H54 (cell line): Measurements from ENCODE around the gene SPO11.

Source experiments
- DNase-seq: peaks from one replicate; pipeline ENCODE4 v3.0.0; 2011; ENCODE audit warnings: low spot score, mixed read lengths; ENCODE audit not compliant: insufficient read length
- FAIRE-seq: peaks from 3 replicates; lab custom pipeline; 2011; peaks lifted over from hg19 to GRCh38; lab: Jason Lieb, UNC
- POLR2A ChIP-seq: IDR thresholded peaks from 2 replicates; pipeline ENCODE4 v1.6.1; 2011; ENCODE audit warnings: low read depth, mild to moderate bottlenecking, low read length

SPO11 gene

GRCh38 chr20:57380081-57380750 is 50.6 kb downstream of the SPO11 start:
- no peak for FAIRE-seq
- DNase-seq, result no peak
- no peak for TF ChIP-seq POLR2A

GRCh38 chr20:57381596-57382503 is 52.2 kb downstream of the SPO11 start:
- TF ChIP-seq POLR2A, result no peak
- FAIRE-seq (no peak), DNase-seq (peak; percentile 90)

- DNase-seq (no peak), FAIRE-seq (no peak)
Measured at GRCh38 chr20:57382516-57382915, 52.9 kb downstream of the SPO11 start.

GRCh38 chr20:57383447-57384347 is 54.1 kb downstream of the SPO11 start:
- FAIRE-seq (no peak), DNase-seq (no peak)
- TF ChIP-seq POLR2A, result no peak

More at GRCh38 chr20:57382516-57382915, 52.9 kb downstream of the SPO11 start:
- TF ChIP-seq POLR2A, result no peak

- FAIRE-seq (no peak), DNase-seq (no peak)
- no peak for TF ChIP-seq POLR2A
Measured at GRCh38 chr20:57384486-57384885, 54.9 kb downstream of the SPO11 start.

- TF ChIP-seq POLR2A, result no peak
Measured at GRCh38 chr20:57384953-57385761, 55.6 kb downstream of the SPO11 start.

GRCh38 chr20:57385940-57386339 is 56.3 kb downstream of the SPO11 start:
- no peak for TF ChIP-seq POLR2A
- no peak for FAIRE-seq
- DNase-seq, result no peak

More at GRCh38 chr20:57384953-57385761, 55.6 kb downstream of the SPO11 start:
- FAIRE-seq (no peak), DNase-seq (no peak)

- DNase-seq (no peak), FAIRE-seq (no peak)
- no peak for TF ChIP-seq POLR2A
Measured at GRCh38 chr20:57386762-57387161, 57.2 kb downstream of the SPO11 start.

GRCh38 chr20:57387463-57387862 is 57.9 kb downstream of the SPO11 start:
- no peak for DNase-seq
- FAIRE-seq, result no peak
- TF ChIP-seq POLR2A, result no peak

- no peak for FAIRE-seq
- TF ChIP-seq POLR2A, result no peak
Measured at GRCh38 chr20:57387945-57388371, 58.4 kb downstream of the SPO11 start.

GRCh38 chr20:57388953-57389694 is 59.5 kb downstream of the SPO11 start:
- no peak for FAIRE-seq
- TF ChIP-seq POLR2A, result no peak
- no peak for DNase-seq

More at GRCh38 chr20:57387945-57388371, 58.4 kb downstream of the SPO11 start:
- no peak for DNase-seq

GRCh38 chr20:57389695-57390603 is 60.3 kb downstream of the SPO11 start:
- DNase-seq (no peak), FAIRE-seq (no peak)

More at GRCh38 chr20:57389695-57390603, 60.3 kb downstream of the SPO11 start:
- no peak for TF ChIP-seq POLR2A
